GM12872 (cell line): ENCODE results near the gene OSBPL3.

Source experiments
- TF ChIP-seq, protein P1 (sequence below): IDR thresholded peaks from 3 replicates; pipeline ENCODE4 v1.5.1; 2011; ENCODE audit warnings: low read depth, mild to moderate bottlenecking, low read length, moderate library complexity; ENCODE audit not compliant: insufficient read depth

Gene OSBPL3

GRCh38 chr7:24968165-24968564 is 11.8 kb downstream of the OSBPL3 start:
- TF ChIP-seq, protein P1, sequence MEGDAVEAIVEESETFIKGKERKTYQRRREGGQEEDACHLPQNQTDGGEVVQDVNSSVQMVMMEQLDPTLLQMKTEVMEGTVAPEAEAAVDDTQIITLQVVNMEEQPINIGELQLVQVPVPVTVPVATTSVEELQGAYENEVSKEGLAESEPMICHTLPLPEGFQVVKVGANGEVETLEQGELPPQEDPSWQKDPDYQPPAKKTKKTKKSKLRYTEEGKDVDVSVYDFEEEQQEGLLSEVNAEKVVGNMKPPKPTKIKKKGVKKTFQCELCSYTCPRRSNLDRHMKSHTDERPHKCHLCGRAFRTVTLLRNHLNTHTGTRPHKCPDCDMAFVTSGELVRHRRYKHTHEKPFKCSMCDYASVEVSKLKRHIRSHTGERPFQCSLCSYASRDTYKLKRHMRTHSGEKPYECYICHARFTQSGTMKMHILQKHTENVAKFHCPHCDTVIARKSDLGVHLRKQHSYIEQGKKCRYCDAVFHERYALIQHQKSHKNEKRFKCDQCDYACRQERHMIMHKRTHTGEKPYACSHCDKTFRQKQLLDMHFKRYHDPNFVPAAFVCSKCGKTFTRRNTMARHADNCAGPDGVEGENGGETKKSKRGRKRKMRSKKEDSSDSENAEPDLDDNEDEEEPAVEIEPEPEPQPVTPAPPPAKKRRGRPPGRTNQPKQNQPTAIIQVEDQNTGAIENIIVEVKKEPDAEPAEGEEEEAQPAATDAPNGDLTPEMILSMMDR: no peak

DNA sequence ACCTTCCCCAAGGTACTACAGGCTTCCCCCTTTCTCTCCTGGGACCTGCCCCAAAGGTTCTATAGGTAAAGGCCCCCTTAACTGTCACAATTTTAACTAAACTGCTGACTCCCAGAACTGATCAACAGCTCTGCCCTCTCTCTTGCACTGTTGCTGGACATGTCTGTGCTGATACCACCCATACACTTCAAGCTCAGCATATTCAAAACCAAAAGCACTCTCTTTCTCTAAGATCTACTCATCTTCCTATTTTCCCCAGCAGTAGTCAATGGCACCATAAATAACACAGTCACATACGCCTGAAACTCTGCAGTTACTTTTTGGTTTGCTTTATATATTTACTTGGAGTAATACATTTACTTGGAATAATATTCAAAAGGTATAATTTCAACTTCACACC is 12.3 kb downstream of the OSBPL3 start:
- TF ChIP-seq, protein P1: no peak

DNA sequence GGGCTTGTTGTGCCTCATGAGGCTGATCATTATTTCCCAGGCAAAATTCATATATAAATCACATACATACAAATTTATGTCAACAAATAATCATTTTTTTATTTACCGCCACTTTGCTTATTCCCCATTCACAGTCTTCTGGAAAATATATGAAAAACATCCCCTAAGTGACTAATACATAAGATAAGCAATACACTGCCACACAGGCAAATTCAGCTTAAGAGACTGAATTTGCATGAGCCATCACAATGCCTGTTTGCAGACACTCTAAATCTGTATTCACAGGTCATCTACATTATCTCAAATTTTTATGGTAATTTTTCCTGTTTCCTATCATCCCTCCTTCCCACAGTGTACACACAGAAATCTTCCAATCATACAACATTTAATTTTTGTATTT is 13.2 kb downstream of the OSBPL3 start:
- TF ChIP-seq, protein P1: no peak

- TF ChIP-seq, protein P1: no peak
Observed at GRCh38 chr7:24965831-24966708, 13.9 kb downstream of the OSBPL3 start.

GRCh38 chr7:24964191-24964590 is 15.8 kb downstream of the OSBPL3 start:
- TF ChIP-seq, protein P1: no peak

DNA sequence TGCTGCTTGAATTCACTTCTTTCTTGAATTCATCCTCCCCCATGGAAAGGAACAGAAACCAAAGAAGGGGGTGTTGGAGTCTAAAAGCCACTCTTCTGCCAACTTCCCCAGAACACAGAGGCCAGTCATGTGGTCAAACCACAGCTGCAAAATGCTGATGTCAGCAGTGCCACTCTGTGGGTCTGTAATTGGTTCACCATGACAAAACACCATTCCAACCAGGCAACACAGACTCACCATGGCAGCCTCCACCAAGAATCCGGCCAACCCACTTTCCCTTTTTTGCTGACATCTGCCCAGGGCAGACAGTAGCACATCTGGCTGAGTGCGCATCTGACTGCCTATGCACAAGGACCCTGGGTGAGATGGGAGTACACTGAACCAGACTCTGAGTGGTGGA is 16.8 kb downstream of the OSBPL3 start:
- TF ChIP-seq, protein P1: no peak

- TF ChIP-seq, protein P1: no peak
Observed at GRCh38 chr7:24962418-24962962, 17.5 kb downstream of the OSBPL3 start.
